GF-D8 (cell line): ENCODE measurements around the gene TBC1D22A.
A peak's percentile ranks its signal among the peaks of the same experiment; 100 is the strongest.

Source experiments
- DNase-seq: peaks from one replicate; lab custom pipeline; 2025; lab: John Stamatoyannopoulos, UW

The TBC1D22A gene

GRCh38 chr22:46795845-46796565 is 33.6 kb downstream of the TBC1D22A start:
- no peak for DNase-seq

- DNase-seq = no peak
Observed at GRCh38 chr22:46796566-46797195, 34.2 kb downstream of the TBC1D22A start.

DNA sequence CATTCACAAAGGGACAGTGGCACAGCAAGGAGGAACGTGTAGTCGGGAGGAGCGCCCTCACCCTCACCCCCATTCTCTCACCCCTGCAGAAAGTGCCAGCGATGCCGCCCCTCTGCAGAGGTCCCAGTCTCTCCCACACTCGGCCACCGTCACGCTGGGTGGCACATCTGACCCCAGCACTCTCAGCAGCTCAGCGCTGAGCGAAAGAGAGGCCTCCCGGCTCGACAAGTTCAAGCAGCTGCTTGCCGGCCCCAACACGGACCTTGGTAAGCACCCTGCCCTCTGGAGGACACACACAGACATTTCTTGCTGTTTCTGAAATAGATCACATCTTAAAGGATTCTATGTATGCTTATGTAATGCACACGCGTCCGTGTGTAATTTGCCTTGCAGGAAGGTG is 34.9 kb downstream of the TBC1D22A start:
- DNase-seq = no peak

- DNase-seq = no peak
Observed at GRCh38 chr22:46798041-46798365, 35.6 kb downstream of the TBC1D22A start.

GRCh38 chr22:46798366-46799350 is 36.2 kb downstream of the TBC1D22A start:
- DNase-seq = peak; percentile 7

GRCh38 chr22:46799626-46800025 is 37.2 kb downstream of the TBC1D22A start:
- no peak for DNase-seq

DNA sequence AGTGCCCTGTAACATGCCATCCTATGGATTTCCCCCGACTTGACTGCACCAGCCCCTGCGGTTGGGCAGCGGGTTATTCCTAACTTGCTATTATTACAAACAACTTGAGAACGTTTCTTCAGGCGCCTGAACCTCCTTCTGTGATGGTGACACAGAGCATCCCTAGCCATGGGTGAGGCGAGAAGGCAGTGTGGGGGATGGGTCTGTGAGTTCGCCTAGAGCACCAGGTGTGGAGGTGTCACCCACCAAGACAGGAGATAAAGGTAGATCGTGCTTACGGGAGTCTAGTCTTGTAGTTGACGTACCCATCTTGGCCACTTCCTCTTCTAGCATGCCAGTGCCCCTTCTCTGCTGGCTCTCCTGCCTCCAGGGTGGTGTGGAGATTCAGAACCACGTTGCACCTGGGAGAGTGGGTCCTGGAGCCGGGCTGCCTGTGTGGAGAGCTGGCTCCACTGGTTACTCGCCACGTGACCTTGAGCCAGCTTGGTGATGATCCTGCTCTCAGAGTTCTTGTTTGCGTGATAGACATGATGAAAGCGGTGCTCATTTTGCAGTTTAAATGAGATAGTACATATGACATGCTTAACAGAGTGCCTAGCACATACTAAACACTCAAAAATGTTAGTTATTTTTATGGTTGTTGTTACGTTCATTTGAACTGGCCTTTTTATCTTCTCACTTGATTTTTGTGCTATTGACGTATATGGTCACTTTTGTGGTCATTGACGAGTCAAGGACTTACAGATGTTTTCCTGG is 37.8 kb downstream of the TBC1D22A start:
- no peak for DNase-seq

DNA sequence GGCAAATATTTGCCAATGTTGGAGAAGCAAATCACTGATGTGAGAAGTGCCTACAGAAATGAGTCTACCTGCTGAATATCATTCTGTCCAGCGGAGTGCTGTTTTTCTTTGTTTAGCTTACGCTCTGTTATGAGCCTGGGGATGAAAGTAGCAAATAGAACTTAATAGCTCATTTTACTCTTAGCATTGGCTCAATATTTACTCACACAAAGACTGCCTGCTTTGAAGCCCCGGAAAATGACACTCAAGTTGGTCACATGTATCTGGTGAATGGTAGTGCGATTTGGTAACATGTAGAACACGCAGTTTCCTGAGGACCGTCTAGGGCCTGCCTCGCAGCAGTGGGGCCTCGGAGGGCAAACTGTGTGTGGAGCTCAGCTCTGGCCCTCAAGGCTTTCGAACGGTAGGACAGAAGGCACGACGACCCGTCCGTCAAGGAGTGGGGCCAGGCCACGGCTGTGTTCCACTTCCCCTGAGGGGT is 38.9 kb downstream of the TBC1D22A start:
- DNase-seq = no peak

- no peak for DNase-seq
Observed at GRCh38 chr22:46801826-46802607, 39.6 kb downstream of the TBC1D22A start.

GRCh38 chr22:46802608-46803027 is 40.2 kb downstream of the TBC1D22A start:
- DNase-seq = no peak

DNA sequence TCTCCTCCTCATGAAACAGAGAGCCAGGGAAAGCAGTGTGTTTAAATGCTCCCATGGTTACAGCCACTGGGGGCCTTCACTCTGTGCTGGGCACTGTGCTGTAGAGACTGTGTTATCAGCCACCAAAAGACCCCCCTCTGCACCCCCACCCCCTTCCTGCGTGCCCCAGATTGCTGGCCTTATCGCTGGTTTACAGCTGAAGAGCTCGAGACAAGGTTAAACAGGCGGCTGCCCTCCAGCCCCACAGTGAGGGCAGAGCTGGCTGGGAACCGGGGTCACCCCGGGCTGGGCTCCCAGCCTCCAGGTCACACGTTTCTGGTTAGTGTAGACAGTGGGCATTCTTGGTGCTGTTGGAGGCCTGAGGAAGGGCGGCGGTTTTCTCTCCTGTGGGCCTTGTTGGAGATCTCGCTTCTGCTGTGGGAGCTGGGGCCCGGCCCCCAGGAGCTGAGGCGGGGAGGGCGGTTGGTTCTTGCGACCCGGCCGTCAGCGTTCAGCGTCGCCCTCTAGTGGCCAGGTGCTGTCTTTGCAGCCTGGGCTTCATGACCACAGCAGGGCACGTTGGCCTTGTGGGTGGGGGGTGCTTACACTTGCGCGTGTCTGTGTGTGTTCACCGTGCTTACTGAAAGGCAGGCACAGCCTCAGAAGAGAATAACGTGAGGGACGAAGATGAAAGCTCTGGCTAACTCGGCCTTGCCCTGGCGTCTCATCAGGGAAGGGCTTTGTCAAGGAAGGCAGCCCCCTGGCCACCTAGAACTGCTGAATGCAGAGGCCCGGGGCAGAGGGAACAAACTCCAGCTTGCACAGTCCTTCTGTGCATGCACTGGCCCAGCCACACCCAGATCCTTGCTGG is 40.8 kb downstream of the TBC1D22A start:
- DNase-seq = no peak

DNA sequence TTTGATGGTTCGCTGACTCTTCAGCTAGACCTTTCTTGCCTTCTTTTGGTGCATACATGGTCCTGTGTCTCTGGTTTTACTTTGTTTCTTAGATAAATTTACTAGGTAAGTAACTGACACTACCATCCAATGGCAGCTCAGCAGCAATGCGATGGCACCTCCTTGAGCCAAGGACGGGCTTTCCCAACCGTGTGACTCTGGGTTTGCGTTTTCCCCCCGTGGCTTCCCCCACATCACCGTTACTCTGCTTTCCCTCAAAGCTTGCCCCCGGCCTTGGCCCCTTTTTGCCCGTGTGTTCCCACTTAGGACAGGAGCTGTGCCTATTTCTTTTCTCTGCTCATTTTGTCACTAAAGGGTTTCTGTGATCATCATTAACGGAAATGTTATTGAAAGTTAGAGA is 41.5 kb downstream of the TBC1D22A start:
- no peak for DNase-seq

DNA sequence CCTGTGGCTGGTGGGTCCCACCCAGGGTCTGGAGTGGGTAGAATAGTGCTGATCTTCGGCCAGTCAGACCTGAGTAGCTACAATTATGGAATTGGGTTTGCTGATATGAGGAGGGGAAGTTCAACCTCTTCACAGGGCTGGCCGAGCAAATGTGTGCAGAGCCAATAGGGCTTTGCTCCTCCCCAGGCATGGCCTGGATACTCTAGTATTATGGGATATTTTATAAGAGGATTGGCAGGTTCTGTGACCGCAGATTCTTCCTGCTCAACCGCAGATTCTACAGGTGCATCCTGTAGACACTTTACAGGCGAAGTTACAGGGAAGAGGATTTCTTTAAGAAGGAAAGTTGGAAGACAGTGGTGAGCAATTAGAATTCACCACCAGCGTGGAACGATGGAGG is 44.3 kb downstream of the TBC1D22A start:
- peak; percentile 52 for DNase-seq

GRCh38 chr22:46807458-46807857 is 45.0 kb downstream of the TBC1D22A start:
- no peak for DNase-seq

GRCh38 chr22:46809153-46809885 is 46.9 kb downstream of the TBC1D22A start:
- DNase-seq = no peak

DNA sequence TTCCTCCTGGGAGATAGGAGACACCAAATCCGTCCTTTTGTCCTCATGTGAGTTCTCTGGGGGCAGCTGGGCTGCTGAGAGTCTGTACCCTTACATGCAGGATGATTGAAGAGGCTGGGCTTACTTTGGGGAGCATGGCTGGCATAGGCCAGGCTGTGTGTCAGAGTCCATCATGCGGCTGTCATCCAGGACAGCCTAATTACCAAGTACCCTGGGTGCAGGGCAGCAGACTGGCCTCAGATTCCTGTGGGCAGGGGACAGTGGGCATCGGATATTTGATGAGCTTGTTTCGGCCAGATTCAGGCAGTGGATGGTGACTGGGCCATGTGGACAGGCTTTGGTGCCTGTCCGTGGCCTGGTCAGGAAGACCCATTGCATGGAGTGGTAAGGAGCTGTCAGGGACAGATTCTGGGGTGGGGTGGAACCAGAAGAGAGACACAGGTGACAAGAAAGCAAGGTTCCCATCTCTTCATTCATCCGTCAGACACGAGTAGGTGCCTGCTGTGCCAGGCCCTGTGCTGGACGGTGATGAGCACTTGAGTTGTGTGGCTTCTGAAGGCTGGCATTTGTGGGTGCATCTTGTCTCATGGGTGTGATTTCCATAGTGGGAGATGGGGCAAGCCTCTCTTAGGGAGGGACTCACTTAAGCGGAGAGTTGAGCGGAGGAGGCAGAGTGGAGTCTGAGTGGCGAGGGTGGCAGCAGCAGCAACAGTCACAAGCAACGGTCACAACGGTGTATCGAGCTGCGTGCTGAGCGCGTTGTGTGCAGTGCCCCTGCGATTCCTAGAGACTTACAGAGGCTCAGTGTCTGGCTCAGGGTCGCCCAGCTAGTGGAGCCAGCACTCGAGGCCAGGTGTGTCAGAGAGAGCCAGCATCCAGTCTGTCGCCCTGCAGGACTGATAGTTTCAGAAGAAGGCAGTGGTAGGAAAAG is 48.7 kb downstream of the TBC1D22A start:
- DNase-seq = no peak

DNA sequence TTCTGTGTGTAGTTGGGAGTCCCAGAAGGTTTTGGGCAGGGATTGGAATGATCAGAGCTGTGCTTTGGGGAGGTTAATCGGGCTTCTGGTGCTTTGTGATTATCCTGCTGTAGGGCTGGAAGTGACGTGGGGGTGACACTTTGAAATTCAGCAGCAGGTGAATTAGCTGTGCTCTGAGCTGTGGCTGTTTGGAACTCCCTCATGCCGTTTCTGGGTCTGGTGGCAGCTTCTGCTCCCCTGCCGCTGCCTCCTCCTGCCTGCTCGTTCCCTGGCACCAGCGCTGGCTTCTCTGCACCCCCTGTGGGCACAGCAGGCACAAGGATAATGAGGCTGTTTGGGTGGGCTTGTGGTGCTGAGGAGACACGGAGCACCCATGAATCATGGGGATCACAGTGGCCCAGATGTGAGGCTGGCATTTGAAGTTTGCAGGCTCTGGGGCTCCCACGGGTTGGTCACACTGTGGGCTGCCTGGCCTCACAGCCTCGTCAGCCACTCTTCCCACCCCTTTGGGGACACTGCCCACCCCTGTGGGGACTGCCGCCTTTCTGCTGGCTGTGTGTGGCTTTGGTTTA is 49.7 kb downstream of the TBC1D22A start:
- no peak for DNase-seq

DNA sequence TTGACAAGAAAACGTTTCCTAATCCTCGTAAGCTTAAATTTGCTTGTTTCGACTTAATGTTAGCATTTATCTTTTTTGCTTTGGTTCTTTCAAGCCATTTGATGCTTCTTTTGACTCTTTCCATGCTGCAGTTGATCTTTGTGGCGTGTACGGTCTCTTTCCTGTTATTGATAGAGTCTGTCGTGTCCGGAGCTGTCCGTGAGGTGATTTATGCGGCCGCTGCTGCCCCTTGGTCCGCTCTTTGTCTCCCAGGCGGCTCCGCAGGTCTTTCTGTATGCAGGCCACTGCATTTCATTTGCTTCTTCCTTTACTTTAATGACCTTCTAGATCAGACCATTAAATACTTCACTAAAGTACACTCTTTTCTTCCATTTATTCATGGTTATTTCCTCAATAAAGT is 50.3 kb downstream of the TBC1D22A start:
- DNase-seq = no peak
